ENCODE measurements around the gene PIK3C3.

The PIK3C3 gene

GRCh38 chr18:41948544-41949110 is 6.4 kb upstream of the PIK3C3 start:
- H3K4me3 ChIP-seq (ENCODE audit: low read depth, low read length) = no peak overlapping the region
- DNase-seq (ENCODE audit: low read depth) = no peak
- TF ChIP-seq MAX (IDR thresholded peaks at IDR 0.05; ENCODE audit: low read depth, low read length) (no peak), CTCF (IDR thresholded peaks at IDR 0.05; ENCODE audit: low read depth, low read length) (no peak), POLR2A (IDR thresholded peaks at IDR 0.05; ENCODE audit: extremely low read depth, insufficient read length) (no peak), MYC (IDR thresholded peaks at IDR 0.05; ENCODE audit: low read depth, low read length) (no peak)

GRCh38 chr18:41949206-41949920 is 5.7 kb upstream of the PIK3C3 start:
- no peak overlapping the region for H3K4me3 ChIP-seq (ENCODE audit: low read depth, low read length)
- DNase-seq (ENCODE audit: low read depth) = no peak
- TF ChIP-seq MAX (IDR thresholded peaks at IDR 0.05; ENCODE audit: low read depth, low read length) = no peak
- no peak for TF ChIP-seq MYC (IDR thresholded peaks at IDR 0.05; ENCODE audit: low read depth, low read length)
- no peak for TF ChIP-seq CTCF (IDR thresholded peaks at IDR 0.05; ENCODE audit: low read depth, low read length)
- no peak for TF ChIP-seq POLR2A (IDR thresholded peaks at IDR 0.05; ENCODE audit: extremely low read depth, insufficient read length)

- H3K4me3 ChIP-seq (ENCODE audit: low read depth, low read length) = peak overlapping the region; percentile 93
- peak; percentile 14 for DNase-seq (ENCODE audit: low read depth)
- TF ChIP-seq POLR2A (IDR thresholded peaks at IDR 0.05; ENCODE audit: extremely low read depth, insufficient read length) (no peak), MYC (IDR thresholded peaks at IDR 0.05; ENCODE audit: low read depth, low read length) (no peak), CTCF (IDR thresholded peaks at IDR 0.05; ENCODE audit: low read depth, low read length) (no peak), MAX (IDR thresholded peaks at IDR 0.05; ENCODE audit: low read depth, low read length) (no peak)
Measured at GRCh38 chr18:41955688-41956087, 654 bp downstream of the PIK3C3 start.

GRCh38 chr18:41959045-41959444 is 4.0 kb downstream of the PIK3C3 start:
- H3K4me3 ChIP-seq (ENCODE audit: low read depth, low read length) = no peak overlapping the region
- TF ChIP-seq CTCF (IDR thresholded peaks at IDR 0.05; ENCODE audit: low read depth, low read length) (no peak), POLR2A (IDR thresholded peaks at IDR 0.05; ENCODE audit: extremely low read depth, insufficient read length) (no peak), MYC (IDR thresholded peaks at IDR 0.05; ENCODE audit: low read depth, low read length) (no peak), MAX (IDR thresholded peaks at IDR 0.05; ENCODE audit: low read depth, low read length) (no peak)
- DNase-seq (ENCODE audit: low read depth) = no peak

GRCh38 chr18:41965634-41966255 is 10.7 kb downstream of the PIK3C3 start:
- DNase-seq (ENCODE audit: low read depth) = no peak
- H3K4me3 ChIP-seq (ENCODE audit: low read depth, low read length) = no peak overlapping the region
- TF ChIP-seq MAX (IDR thresholded peaks at IDR 0.05; ENCODE audit: low read depth, low read length) = no peak
- TF ChIP-seq MYC (IDR thresholded peaks at IDR 0.05; ENCODE audit: low read depth, low read length) = no peak
- TF ChIP-seq CTCF (IDR thresholded peaks at IDR 0.05; ENCODE audit: low read depth, low read length) = no peak
- no peak for TF ChIP-seq POLR2A (IDR thresholded peaks at IDR 0.05; ENCODE audit: extremely low read depth, insufficient read length)

Measured in NB4 (cell line).